Fibroblast of skin of scalp (primary cell): ENCODE results near the gene PATJ. TPM values are rescaled to one million over a fixed set of nuclear protein-coding genes. Genes with fewer than 3 reads are reported as not detected.
"Not testable (repeated sequence)": the region's sequence is repeated elsewhere in the genome, so short reads cannot be mapped to it uniquely, and the experiment has no call there.

Source experiments
- DNase-seq: peaks from one replicate; pipeline ENCODE4 v3.0.0-alpha.2; 2013
- polyA plus RNA-seq, 2 experiments: library from polyadenylated mRNA; unstranded; fragments of 120-200 nt; gene quantifications; one replicate each; pipeline ENCODE4 v1.2.1, GENCODE V29; 2013; ENCODE audit not compliant: insufficient read length in 2 of 2

The PATJ gene
- polyA plus RNA-seq (2013, experiment 1 of 2; ENCODE audit: insufficient read length) = 4.4 TPM
- 3.5 TPM for polyA plus RNA-seq (2013, experiment 2 of 2; ENCODE audit: insufficient read length)

GRCh38 chr1:61741711-61742619 is at the start of gene PATJ:
Gene PATJ, plus strand, starts transcription at chr1:61742480. Its CDS starts 20,413 bp downstream, at chr1:61762893.
- peak; percentile 8 for DNase-seq

- DNase-seq = no peak
These were observed 42.1 kb upstream of the PATJ start for GRCh38 chr1:61699911-61700851.

- no peak for DNase-seq
These were observed 33.0 kb upstream of the PATJ start for GRCh38 chr1:61708953-61709907.

GRCh38 chr1:61709908-61710289 is 32.4 kb upstream of the PATJ start:
- DNase-seq = no peak

GRCh38 chr1:61711257-61711656 is 31.0 kb upstream of the PATJ start:
- peak; percentile 37 for DNase-seq

- no peak for DNase-seq
These were observed 30.3 kb upstream of the PATJ start for GRCh38 chr1:61711969-61712368.

- DNase-seq = not testable (repeated sequence)
These were observed 23.1 kb upstream of the PATJ start for GRCh38 chr1:61718996-61719663.

- DNase-seq = no peak
These were observed 17.8 kb upstream of the PATJ start for GRCh38 chr1:61724506-61724812.

- DNase-seq = peak; percentile 91
These were observed 17.2 kb upstream of the PATJ start, which contains the start of gene TM2D1 for GRCh38 chr1:61724813-61725694. Gene TM2D1, minus strand, starts transcription at chr1:61725141. Its CDS starts 21 bp downstream, at chr1:61725120.

- no peak for DNase-seq
These were observed 14.7 kb upstream of the PATJ start for GRCh38 chr1:61727544-61727943.

- DNase-seq = not testable (repeated sequence)
These were observed 11.6 kb upstream of the PATJ start for GRCh38 chr1:61730679-61731078.

- no peak for DNase-seq
These were observed 9.6 kb upstream of the PATJ start for GRCh38 chr1:61732726-61733125.

- no peak for DNase-seq
These were observed 1.3 kb upstream of the PATJ start for GRCh38 chr1:61740751-61741700.

- peak; percentile 40 for DNase-seq
These were observed 545 bp downstream of the PATJ start for GRCh38 chr1:61742620-61743430.

GRCh38 chr1:61743431-61743705 is 1.1 kb downstream of the PATJ start:
- no peak for DNase-seq

- peak; percentile 9 for DNase-seq
These were observed 1.7 kb downstream of the PATJ start for GRCh38 chr1:61743716-61744580.

GRCh38 chr1:61746813-61747212 is 4.5 kb downstream of the PATJ start:
- peak; percentile 40 for DNase-seq
